ENCODE results near the gene SLIT3. TPM values are rescaled to one million over a fixed set of nuclear protein-coding genes. Genes with fewer than 3 reads are reported as not detected.

SLIT3 gene
- total RNA-seq, 2 experiments from 2014 or later = 0.20 to 0.43 TPM

GRCh38 chr5:168790002-168790635, 510.8 kb downstream of the SLIT3 start:
- H3K4me1 Mint-ChIP-seq = peaks cover 20% of the 10 kb centered on the region
- no peak overlapping the region for H3K4me3 Mint-ChIP-seq
- no peak overlapping the region for H3K27ac Mint-ChIP-seq
- H3K9me3 Mint-ChIP-seq = no peaks in the 10 kb centered on the region
- peaks cover 9% of the 10 kb centered on the region for H3K27me3 Mint-ChIP-seq
- H3K36me3 Mint-ChIP-seq = no peaks in the 10 kb centered on the region
- DNase-seq = no peak

GRCh38 chr5:168788786-168789185, 512.2 kb downstream of the SLIT3 start:
- Mint-ChIP-seq H3K36me3 (no peaks in the 10 kb centered on the region), H3K27ac (no peak overlapping the region), H3K27me3 (peaks cover 9% of the 10 kb centered on the region), H3K4me3 (no peak overlapping the region), H3K9me3 (no peaks in the 10 kb centered on the region), H3K4me1 (peaks cover 8% of the 10 kb centered on the region)
- DNase-seq = no peak

GRCh38 chr5:168788107-168788506, 512.8 kb downstream of the SLIT3 start:
- Mint-ChIP-seq H3K9me3 (no peaks in the 10 kb centered on the region), H3K4me3 (no peak overlapping the region), H3K36me3 (no peaks in the 10 kb centered on the region), H3K27ac (no peak overlapping the region), H3K27me3 (peaks cover 5% of the 10 kb centered on the region), H3K4me1 (peaks cover 2% of the 10 kb centered on the region)
- no peak for DNase-seq

GRCh38 chr5:168786147-168786546, 514.8 kb downstream of the SLIT3 start:
- DNase-seq = no peak
- Mint-ChIP-seq H3K27me3 (peaks cover 9% of the 10 kb centered on the region), H3K36me3 (no peaks in the 10 kb centered on the region), H3K4me1 (no peaks in the 10 kb centered on the region), H3K27ac (no peak overlapping the region), H3K9me3 (peaks cover 1% of the 10 kb centered on the region), H3K4me3 (no peak overlapping the region)

- Mint-ChIP-seq H3K36me3 (no peaks in the 10 kb centered on the region), H3K4me1 (no peaks in the 10 kb centered on the region), H3K9me3 (peaks cover 1% of the 10 kb centered on the region), H3K4me3 (no peak overlapping the region), H3K27ac (no peak overlapping the region), H3K27me3 (peaks cover 15% of the 10 kb centered on the region)
- DNase-seq = no peak
These were observed 516.5 kb downstream of the SLIT3 start for GRCh38 chr5:168784454-168784853.

- DNase-seq = no peak
- peaks cover 1% of the 10 kb centered on the region for H3K9me3 Mint-ChIP-seq
- no peaks in the 10 kb centered on the region for H3K36me3 Mint-ChIP-seq
- H3K4me3 Mint-ChIP-seq = no peak overlapping the region
- H3K27ac Mint-ChIP-seq = no peak overlapping the region
- H3K4me1 Mint-ChIP-seq = no peaks in the 10 kb centered on the region
- H3K27me3 Mint-ChIP-seq = peaks cover 22% of the 10 kb centered on the region
These were observed 518.9 kb downstream of the SLIT3 start for GRCh38 chr5:168781941-168782571.

- Mint-ChIP-seq H3K4me1 (no peaks in the 10 kb centered on the region), H3K27ac (no peak overlapping the region), H3K27me3 (peaks cover 22% of the 10 kb centered on the region), H3K4me3 (no peak overlapping the region), H3K36me3 (no peaks in the 10 kb centered on the region), H3K9me3 (peaks cover 1% of the 10 kb centered on the region)
- no peak for DNase-seq
These were observed 520.1 kb downstream of the SLIT3 start for GRCh38 chr5:168780888-168781287.

GRCh38 chr5:168779333-168779732, 521.6 kb downstream of the SLIT3 start:
- peaks cover 1% of the 10 kb centered on the region for H3K9me3 Mint-ChIP-seq
- no peaks in the 10 kb centered on the region for H3K36me3 Mint-ChIP-seq
- no peak overlapping the region for H3K27ac Mint-ChIP-seq
- H3K27me3 Mint-ChIP-seq = peaks cover 22% of the 10 kb centered on the region
- no peaks in the 10 kb centered on the region for H3K4me1 Mint-ChIP-seq
- H3K4me3 Mint-ChIP-seq = no peak overlapping the region
- no peak for DNase-seq

GRCh38 chr5:168778536-168778935, 522.4 kb downstream of the SLIT3 start:
- Mint-ChIP-seq H3K4me3 (no peak overlapping the region), H3K4me1 (no peaks in the 10 kb centered on the region), H3K36me3 (no peaks in the 10 kb centered on the region), H3K9me3 (peaks cover 1% of the 10 kb centered on the region), H3K27me3 (peaks cover 22% of the 10 kb centered on the region), H3K27ac (no peak overlapping the region)
- no peak for DNase-seq

GRCh38 chr5:168777651-168778050, 523.3 kb downstream of the SLIT3 start:
- Mint-ChIP-seq H3K4me1 (no peaks in the 10 kb centered on the region), H3K36me3 (no peaks in the 10 kb centered on the region), H3K27ac (no peak overlapping the region), H3K27me3 (peaks cover 22% of the 10 kb centered on the region), H3K9me3 (no peaks in the 10 kb centered on the region), H3K4me3 (no peak overlapping the region)
- DNase-seq = no peak

- DNase-seq = no peak
- Mint-ChIP-seq H3K9me3 (no peaks in the 10 kb centered on the region), H3K4me1 (no peaks in the 10 kb centered on the region), H3K36me3 (no peaks in the 10 kb centered on the region), H3K4me3 (no peak overlapping the region), H3K27ac (no peak overlapping the region), H3K27me3 (peaks cover 18% of the 10 kb centered on the region)
These were observed 524.9 kb downstream of the SLIT3 start for GRCh38 chr5:168776070-168776469.

GRCh38 chr5:168773226-168773625, 527.7 kb downstream of the SLIT3 start:
- no peak for DNase-seq
- H3K9me3 Mint-ChIP-seq = no peaks in the 10 kb centered on the region
- no peak overlapping the region for H3K4me3 Mint-ChIP-seq
- peaks cover 10% of the 10 kb centered on the region for H3K27me3 Mint-ChIP-seq
- H3K4me1 Mint-ChIP-seq = no peaks in the 10 kb centered on the region
- H3K27ac Mint-ChIP-seq = no peak overlapping the region
- H3K36me3 Mint-ChIP-seq = no peaks in the 10 kb centered on the region

GRCh38 chr5:168772316-168772961, 528.5 kb downstream of the SLIT3 start:
- Mint-ChIP-seq H3K9me3 (peaks cover 4% of the 10 kb centered on the region), H3K4me3 (no peak overlapping the region), H3K27me3 (peaks cover 10% of the 10 kb centered on the region), H3K27ac (no peak overlapping the region), H3K4me1 (no peaks in the 10 kb centered on the region), H3K36me3 (no peaks in the 10 kb centered on the region)
- DNase-seq = no peak

GRCh38 chr5:168771678-168772077, 529.3 kb downstream of the SLIT3 start:
- Mint-ChIP-seq H3K27me3 (peaks cover 7% of the 10 kb centered on the region), H3K4me1 (no peaks in the 10 kb centered on the region), H3K4me3 (no peak overlapping the region), H3K27ac (no peak overlapping the region), H3K36me3 (no peaks in the 10 kb centered on the region), H3K9me3 (peaks cover 4% of the 10 kb centered on the region)
- DNase-seq = no peak

- Mint-ChIP-seq H3K4me1 (no peaks in the 10 kb centered on the region), H3K36me3 (no peaks in the 10 kb centered on the region), H3K4me3 (no peak overlapping the region), H3K9me3 (peaks cover 4% of the 10 kb centered on the region), H3K27me3 (peaks cover 7% of the 10 kb centered on the region), H3K27ac (no peak overlapping the region)
- DNase-seq = no peak
These were observed 529.9 kb downstream of the SLIT3 start for GRCh38 chr5:168770996-168771395.
